HG03135 (cell line): ENCODE results near the gene AQP12B.

Experiments used
- ATAC-seq: cut with Tn5 transposase; IDR thresholded peaks from one replicate; pipeline ENCODE4 v1.9.1; 2021; ENCODE audit warnings: mild to moderate bottlenecking, moderate library complexity; ENCODE audit not compliant: unreplicated experiment

The AQP12B gene

GRCh38 chr2:240649331-240649730 lies 33.4 kb downstream of the AQP12B start:
- no peak for ATAC-seq

- ATAC-seq = no peak
These were observed 33.9 kb downstream of the AQP12B start for GRCh38 chr2:240648650-240649275.

- ATAC-seq = no peak
These were observed 34.5 kb downstream of the AQP12B start for GRCh38 chr2:240648155-240648649.

- no peak for ATAC-seq
These were observed 35.1 kb downstream of the AQP12B start for GRCh38 chr2:240647503-240648154.

GRCh38 chr2:240646900-240647502 lies 35.7 kb downstream of the AQP12B start:
- no peak for ATAC-seq

GRCh38 chr2:240646176-240646899 lies 36.3 kb downstream of the AQP12B start:
- ATAC-seq = no peak

GRCh38 chr2:240645801-240646175 lies 36.9 kb downstream of the AQP12B start:
- ATAC-seq = no peak

GRCh38 chr2:240645346-240645745 lies 37.3 kb downstream of the AQP12B start:
- ATAC-seq = no peak

- no peak for ATAC-seq
These were observed 37.8 kb downstream of the AQP12B start for GRCh38 chr2:240644859-240645301.

- ATAC-seq = no peak
These were observed 38.5 kb downstream of the AQP12B start for GRCh38 chr2:240644171-240644651.

GRCh38 chr2:240643811-240644150 lies 38.9 kb downstream of the AQP12B start:
- no peak for ATAC-seq

GRCh38 chr2:240643093-240643810 lies 39.4 kb downstream of the AQP12B start:
- no peak for ATAC-seq

GRCh38 chr2:240642806-240643092 lies 39.9 kb downstream of the AQP12B start:
- ATAC-seq = no peak

- no peak for ATAC-seq
These were observed 40.5 kb downstream of the AQP12B start for GRCh38 chr2:240642061-240642805.

- ATAC-seq = no peak
These were observed 41.7 kb downstream of the AQP12B start for GRCh38 chr2:240640939-240641338.

GRCh38 chr2:240639566-240639965 lies 43.1 kb downstream of the AQP12B start:
- no peak for ATAC-seq

- ATAC-seq = no peak
These were observed 44.0 kb downstream of the AQP12B start for GRCh38 chr2:240638512-240639160.

GRCh38 chr2:240637901-240638345 lies 44.8 kb downstream of the AQP12B start:
- no peak for ATAC-seq

GRCh38 chr2:240637116-240637900 lies 45.4 kb downstream of the AQP12B start:
- no peak for ATAC-seq
